Panc1 (cell line): ENCODE results near the gene TRIO. TPM values are rescaled to one million over a fixed set of nuclear protein-coding genes. Genes with fewer than 3 reads are reported as not detected.

Source experiments
- ATAC-seq: fragments of 200-7000 bp; cut with Tn5 transposase; 2 replicates; pipeline ENCODE4 v1.9.1; 2020; ENCODE audit warnings: mild to moderate bottlenecking, moderate library complexity
- BruUV-seq: library from RNA; stranded (reverse); fragments of 400-500 nt; replicated peaks from 2 replicates; lab custom pipeline; 2021; lab: Mats Ljungman, UMichigan
- CTCF ChIA-PET: fragments of 300-600 bp; sonication (Branson Sonifier 250); formaldehyde crosslinking; loops from one replicate; lab custom pipeline; 2022; ENCODE audit warnings: antibody characterized with exemption; lab: Charles Lee
- POLR2A ChIA-PET: fragments of 300-600 bp; sonication (Branson Sonifier 250); formaldehyde crosslinking; loops from one replicate; lab custom pipeline; 2022; ENCODE audit warnings: antibody characterized with exemption; lab: Charles Lee
- DNase-seq: peaks from one replicate; pipeline ENCODE4 v3.0.0-alpha.2; 2010; ENCODE audit warnings: low read depth, low spot score
- H3K27ac ChIP-seq: 2 replicates; pipeline ENCODE4 v1.5.1; 2011; ENCODE audit warnings: mild to moderate bottlenecking, low read length, inconsistent platforms
- H3K27me3 ChIP-seq: fragments of 200-500 bp; sonication (Bioruptor generic); 2 replicates; pipeline ENCODE4 v1.6.0; 2014; ENCODE audit warnings: low read length, inconsistent platforms; ENCODE audit not compliant: control insufficient read depth, insufficient read depth
- H3K36me3 ChIP-seq: fragments of 200-500 bp; sonication (Bioruptor generic); 2 replicates; pipeline ENCODE4 v1.5.1; 2014; ENCODE audit warnings: inconsistent platforms, mild to moderate bottlenecking, low read length, moderate library complexity; ENCODE audit not compliant: control insufficient read depth, insufficient read depth
- H3K4me1 ChIP-seq: 2 replicates; pipeline ENCODE4 v1.5.1; 2011; ENCODE audit warnings: inconsistent platforms, mild to moderate bottlenecking, low read length, moderate library complexity; ENCODE audit not compliant: control insufficient read depth, insufficient read depth
- H3K4me3 ChIP-seq, 2 experiments: 2 replicates each; pipeline ENCODE4 v1.5.1; 2011 to 2012; ENCODE audit warnings: low read depth in 2 of 2, low read length in 2 of 2, mild to moderate bottlenecking in 2 of 2, inconsistent platforms in 1 of 2, moderate library complexity in 1 of 2
- H3K9me3 ChIP-seq: fragments of 200-500 bp; sonication (Bioruptor generic); 2 replicates; pipeline ENCODE4 v1.5.1; 2014; ENCODE audit warnings: low read depth, mild to moderate bottlenecking, inconsistent platforms, low read length, moderate library complexity; ENCODE audit not compliant: control insufficient read depth, insufficient read depth
- CTCF ChIP-seq: fragments of 450-650 bp; IDR thresholded peaks from 2 replicates; pipeline ENCODE4 v1.5.1; 2017; ENCODE audit warnings: mild to moderate bottlenecking
- POLR2AphosphoS5 ChIP-seq: IDR thresholded peaks from 2 replicates; pipeline ENCODE4 v1.6.1; 2012; ENCODE audit warnings: mild to moderate bottlenecking, low read depth, low read length, moderate library complexity
- REST ChIP-seq, 2 experiments: IDR thresholded peaks; 2 replicates each; pipeline ENCODE4 v1.6.1; 2011 to 2012; ENCODE audit warnings: low read depth in 2 of 2, control low read depth in 1 of 2, low read length in 1 of 2, mild to moderate bottlenecking in 1 of 2, moderate library complexity in 1 of 2; ENCODE audit not compliant: insufficient read depth in 1 of 2
- SIN3A ChIP-seq: IDR thresholded peaks from 2 replicates; pipeline ENCODE4 v1.6.1; 2012; ENCODE audit warnings: low read depth, mild to moderate bottlenecking, low read length, moderate library complexity, borderline replicate concordance; ENCODE audit not compliant: insufficient read depth
- TCF7L2 ChIP-seq: IDR thresholded peaks from 2 replicates; pipeline ENCODE4 v1.6.1; 2011; ENCODE audit warnings: mild to moderate bottlenecking, low read depth, low read length, inconsistent platforms
- in situ Hi-C: cut with HindIII; loops from 2 replicates; pipeline ENCODE4 v1.10.0; 2016; ENCODE audit warnings: low sequenced_read_pairs, low pct_unique_long_range_greater_than_20kb
- intact Hi-C: fragments of 100-400 bp; cut with micrococcal nuclease; formaldehyde crosslinking; loops from one replicate; pipeline ENCODE4 v1.10.0; 2022; ENCODE audit not compliant: unreplicated experiment
- total RNA-seq: library from RNA; stranded (reverse); gene quantifications from one replicate; pipeline ENCODE4 v1.2.1, GENCODE V29; 2021; ENCODE audit not compliant: unreplicated experiment

TRIO gene
- total RNA-seq, 1 experiment from 2014 or later: 349 TPM

GRCh38 chr5:14306329-14306815 lies 163.2 kb downstream of the TRIO start:
- no peak for ATAC-seq
- ChIA-PET CTCF (no interaction called here), POLR2A (no interaction called here)
- DNase-seq: no peak
- BruUV-seq: TSS peak; percentile 21
- Histone ChIP-seq H3K9me3 (no peaks in the 10 kb centered on the region), H3K36me3 (peaks cover 37% of the 10 kb centered on the region), H3K27ac (peak overlapping the region; percentile 74; the same call in 1 of the 2 replicates), H3K4me1 (peaks cover 25% of the 10 kb centered on the region), H3K27me3 (no peaks in the 10 kb centered on the region), H3K4me3 (no peak overlapping the region)
- intact Hi-C loops: no loop called here
- TF ChIP-seq POLR2AphosphoS5: no peak
- TF ChIP-seq SIN3A: no peak
- no peak for TF ChIP-seq REST (IDR thresholded peaks at IDR 0.05; ENCODE audit: insufficient read depth in 1 of 2, low read depth in 2 of 2, low read length in 1 of 2)
- no peak for TF ChIP-seq CTCF
- TF ChIP-seq TCF7L2: no peak
- in situ Hi-C loops: no loop called here

GRCh38 chr5:14308384-14309154 lies 165.4 kb downstream of the TRIO start:
- H3K36me3 ChIP-seq: peaks cover 43% of the 10 kb centered on the region
- in situ Hi-C loops: no loop called here
- H3K27me3 ChIP-seq: no peaks in the 10 kb centered on the region
- BruUV-seq: no TSS peak
- no peak overlapping the region for H3K27ac ChIP-seq
- no peaks in the 10 kb centered on the region for H3K9me3 ChIP-seq
- ChIA-PET POLR2A (interaction anchor here (0.6 kb wide), 1 partner anchor 103 kb away, joined by 7 read pairs; no protein-coding TSS in a partner anchor), CTCF (no interaction called here)
- TF ChIP-seq REST (IDR thresholded peaks at IDR 0.05; ENCODE audit: insufficient read depth in 1 of 2, low read depth in 2 of 2, low read length in 1 of 2) (no peak), TCF7L2 (no peak), CTCF (no peak), POLR2AphosphoS5 (no peak), SIN3A (no peak)
- intact Hi-C loops: no loop called here
- peaks cover 29% of the 10 kb centered on the region for H3K4me1 ChIP-seq
- DNase-seq: no peak
- ATAC-seq: no peak
- no peak overlapping the region for H3K4me3 ChIP-seq
